CD4-positive, alpha-beta memory T cell (primary cell): ENCODE results near the gene CHD6. TPM values are rescaled to one million over a fixed set of nuclear protein-coding genes. Genes with fewer than 3 reads are reported as not detected.

ENCODE experiments used
- CTCF ChIA-PET: fragments of 350-600 bp; sonication (Branson Sonifier 250); formaldehyde crosslinking; loops from one replicate; lab custom pipeline; 2021; ENCODE audit warnings: inconsistent platforms; ENCODE audit not compliant: partially characterized antibody; lab: Charles Lee
- POLR2A ChIA-PET: fragments of 350-600 bp; sonication (Branson Sonifier 250); formaldehyde crosslinking; loops from one replicate; lab custom pipeline; 2021; ENCODE audit not compliant: partially characterized antibody; lab: Charles Lee
- DNase-seq, 5 donors: peaks; one replicate each; pipeline versions ENCODE4 v3.0.0 to v3.0.0-alpha.2; 2020 to 2022; ENCODE audit warnings: mixed read lengths in 1 of 5
- H3K27ac ChIP-seq: one replicate; pipeline ENCODE4 v1.7.0; 2013; ENCODE audit warnings: low read depth, low read length
- H3K27me3 ChIP-seq: 2 replicates; pipeline ENCODE4 v1.7.0; 2013; ENCODE audit warnings: mild to moderate bottlenecking, low read length, moderate library complexity; ENCODE audit not compliant: insufficient read depth
- H3K36me3 ChIP-seq: 2 replicates; pipeline ENCODE4 v1.7.0; 2013; ENCODE audit warnings: mild to moderate bottlenecking, low read length, moderate library complexity; ENCODE audit not compliant: insufficient read depth
- H3K4me1 ChIP-seq: 2 replicates; pipeline ENCODE4 v1.7.0; 2013; ENCODE audit warnings: mild to moderate bottlenecking, low read length, moderate library complexity; ENCODE audit not compliant: insufficient read depth
- H3K4me3 ChIP-seq, 2 donors: one replicate each; pipeline ENCODE4 v1.7.0; 2013; ENCODE audit warnings: low read length in 2 of 2, mild to moderate bottlenecking in 1 of 2
- H3K9me3 ChIP-seq, 2 donors: one replicate each; pipeline ENCODE4 v1.7.0; 2013; ENCODE audit warnings: low read length in 2 of 2, control low read depth in 1 of 2; ENCODE audit not compliant: control insufficient read depth in 1 of 2
- H3K27ac Mint-ChIP-seq, 7 donors: one replicate each; pipeline ENCODE4 v1.8.0; 2020 to 2021; ENCODE audit warnings: mixed read lengths in 7 of 7, mild to moderate bottlenecking in 6 of 7, inconsistent platforms in 3 of 7, moderate library complexity in 3 of 7
- H3K27me3 Mint-ChIP-seq, 2 donors: one replicate each; pipeline ENCODE4 v1.8.0; 2020 to 2021; ENCODE audit warnings: mixed read lengths in 2 of 2
- H3K36me3 Mint-ChIP-seq, 2 donors: one replicate each; pipeline ENCODE4 v1.8.0; 2020 to 2021; ENCODE audit warnings: mixed read lengths in 2 of 2, inconsistent platforms in 1 of 2, mild to moderate bottlenecking in 1 of 2
- H3K4me1 Mint-ChIP-seq, 4 donors: one replicate each; pipeline ENCODE4 v1.8.0; 2020 to 2021; ENCODE audit warnings: mixed read lengths in 4 of 4, mild to moderate bottlenecking in 1 of 4
- H3K4me3 Mint-ChIP-seq, 8 donors: one replicate each; pipeline ENCODE4 v1.8.0; 2020 to 2021; ENCODE audit warnings: mixed read lengths in 8 of 8, mild to moderate bottlenecking in 7 of 8, moderate library complexity in 6 of 8, inconsistent platforms in 3 of 8
- H3K9me3 Mint-ChIP-seq, 8 donors: one replicate each; pipeline ENCODE4 v1.8.0; 2020 to 2021; ENCODE audit warnings: mixed read lengths in 8 of 8, mild to moderate bottlenecking in 5 of 8, inconsistent platforms in 3 of 8, moderate library complexity in 1 of 8
- intact Hi-C: fragments of 100-400 bp; cut with micrococcal nuclease; formaldehyde crosslinking; loops from one replicate; pipeline ENCODE4 v1.15.1; 2023
- polyA plus RNA-seq, 2 donors: library from polyadenylated mRNA; unstranded; fragments of 300-500 nt; fragmentation: Illumina TruSeq; gene quantifications; one replicate each; pipeline ENCODE4 v1.2.3, GENCODE V29; 2021
- total RNA-seq, 2 experiments: library from RNA; stranded (reverse); gene quantifications; one replicate each; pipeline ENCODE4 v1.2.3, GENCODE V29; 2021

The CHD6 gene
- total and polyA plus RNA-seq, 4 experiments from 2014 or later: 29.2 to 96.8 (median 77.8) TPM

- Histone ChIP-seq H3K27me3 (no peaks in the 10 kb centered on the region), H3K9me3 (no peaks in the 10 kb centered on the region), H3K4me3 (no peak overlapping the region), H3K4me1 (peaks cover 14% of the 10 kb centered on the region), H3K36me3 (no peaks in the 10 kb centered on the region), H3K27ac (no peak overlapping the region)
- intact Hi-C loops: no loop called here
- no peaks in the 10 kb centered on the region for H3K9me3 Mint-ChIP-seq
- DNase-seq: no peak
- H3K4me1 Mint-ChIP-seq: peaks cover 7 to 16% (median 11%) of the 10 kb centered on the region in 4 donors
- no peak overlapping the region for H3K27ac Mint-ChIP-seq
- POLR2A ChIA-PET: no interaction called here
- H3K36me3 Mint-ChIP-seq: peaks cover 0 to 5% of the 10 kb centered on the region in 2 donors
- H3K4me3 Mint-ChIP-seq: no peak overlapping the region
- no peaks in the 10 kb centered on the region for H3K27me3 Mint-ChIP-seq
- CTCF ChIA-PET: interaction anchor here (0.8 to 1.5 kb wide), 2 partner anchors 18 to 69 kb away, joined by 3 read pairs; no protein-coding TSS in a partner anchor
Observed at GRCh38 chr20:41621971-41622370, 3.8 kb upstream of the CHD6 start.

- H3K9me3 ChIP-seq: no peaks in the 10 kb centered on the region
- no peaks in the 10 kb centered on the region for H3K36me3 ChIP-seq
- Mint-ChIP-seq H3K4me1 (peaks cover 13 to 21% (median 17%) of the 10 kb centered on the region in 4 donors), H3K9me3 (no peaks in the 10 kb centered on the region), H3K36me3 (peaks cover 0 to 5% of the 10 kb centered on the region in 2 donors), H3K4me3 (no peak overlapping the region), H3K27me3 (no peaks in the 10 kb centered on the region), H3K27ac (no peak overlapping the region)
- ChIA-PET CTCF (interaction anchor here (0.8 kb wide), 2 partner anchors 12 to 18 kb away, joined by 3 read pairs; no protein-coding TSS in a partner anchor), POLR2A (no interaction called here)
- no peak overlapping the region for H3K27ac ChIP-seq
- intact Hi-C loops: no loop called here
- H3K4me3 ChIP-seq: no peak overlapping the region
- DNase-seq: no peak
- peaks cover 19% of the 10 kb centered on the region for H3K4me1 ChIP-seq
- H3K27me3 ChIP-seq: no peaks in the 10 kb centered on the region
Observed at GRCh38 chr20:41621421-41621820, 3.2 kb upstream of the CHD6 start.

- Mint-ChIP-seq H3K36me3 (peaks cover 0 to 5% of the 10 kb centered on the region in 2 donors), H3K27ac (peak overlapping the region; percentile 42 to 85 (median 81)), H3K27me3 (no peaks in the 10 kb centered on the region), H3K4me3 (peak overlapping the region; percentile 62 to 93 (median 77)), H3K9me3 (no peaks in the 10 kb centered on the region), H3K4me1 (peaks cover 29 to 40% (median 32%) of the 10 kb centered on the region in 4 donors)
- Histone ChIP-seq H3K4me1 (peaks cover 37% of the 10 kb centered on the region), H3K36me3 (no peaks in the 10 kb centered on the region), H3K27me3 (no peaks in the 10 kb centered on the region), H3K27ac (no peak overlapping the region), H3K4me3 (no peak overlapping the region), H3K9me3 (no peaks in the 10 kb centered on the region)
- intact Hi-C loops: loop anchor here (2.0 to 10.0 kb wide), 4 partner anchors 135 to 1838 kb away; partner anchors contain the start of genes PLCG1, SRSF6 and ZHX3
- POLR2A ChIA-PET: interaction anchor here (5.0 kb wide), 1 partner anchor 74 kb away, joined by 78 read pairs; no protein-coding TSS in a partner anchor
- CTCF ChIA-PET: interaction anchor here (1.5 kb wide), 1 partner anchor 11 kb away, joined by 7 read pairs; no protein-coding TSS in a partner anchor
- DNase-seq: no peak
Observed at GRCh38 chr20:41619360-41620100, 1.4 kb upstream of the CHD6 start.

GRCh38 chr20:41618807-41619311 is 682 bp upstream of the CHD6 start:
- peak overlapping the region; percentile 24 to 88 (median 81) for H3K27ac Mint-ChIP-seq
- DNase-seq: peak in 1 of 5 donors; percentile 10

GRCh38 chr20:41617059-41617901 is 897 bp downstream of the CHD6 start:
- CTCF ChIA-PET: interaction anchor here (1.1 to 1.5 kb wide), 3 partner anchors 9 to 81 kb away, joined by 3 to 7 read pairs (median 4); no protein-coding TSS in a partner anchor
- intact Hi-C loops: loop anchor here (5.0 to 10.0 kb wide), 3 partner anchors 132 to 1840 kb away; partner anchors contain the start of genes PLCG1 and SRSF6
- Histone ChIP-seq H3K4me3 (peak overlapping the region; percentile 7 to 69), H3K36me3 (no peaks in the 10 kb centered on the region), H3K27ac (peak overlapping the region; percentile 24), H3K4me1 (peaks cover 44% of the 10 kb centered on the region), H3K9me3 (no peaks in the 10 kb centered on the region), H3K27me3 (no peaks in the 10 kb centered on the region)
- H3K36me3 Mint-ChIP-seq: peaks cover 0 to 5% of the 10 kb centered on the region in 2 donors
- H3K27me3 Mint-ChIP-seq: no peaks in the 10 kb centered on the region
- POLR2A ChIA-PET: interaction anchor here (1.0 to 5.0 kb wide), 3 partner anchors 9 to 76 kb away, joined by 4 to 78 read pairs (median 6); no protein-coding TSS in a partner anchor
- peak; percentile 49 to 66 (median 59) for DNase-seq
- H3K4me1 Mint-ChIP-seq: peaks cover 33 to 54% (median 40%) of the 10 kb centered on the region in 4 donors
- H3K27ac Mint-ChIP-seq: peak overlapping the region; percentile 80 to 96 (median 91)
- no peaks in the 10 kb centered on the region for H3K9me3 Mint-ChIP-seq
- peak overlapping the region; percentile 91 to 95 (median 94) for H3K4me3 Mint-ChIP-seq

More at GRCh38 chr20:41618807-41619311, 682 bp upstream of the CHD6 start:
- intact Hi-C loops: loop anchor here (1.0 to 10.0 kb wide), 5 partner anchors 74 to 1838 kb away; partner anchors contain the start of genes PLCG1, SRSF6 and ZHX3
- no peaks in the 10 kb centered on the region for H3K27me3 ChIP-seq
- Mint-ChIP-seq H3K36me3 (peaks cover 0 to 5% of the 10 kb centered on the region in 2 donors), H3K27me3 (no peaks in the 10 kb centered on the region), H3K4me1 (peaks cover 30 to 46% (median 36%) of the 10 kb centered on the region in 4 donors), H3K4me3 (peak overlapping the region; percentile 62 to 93 (median 77)), H3K9me3 (no peaks in the 10 kb centered on the region)
- H3K4me1 ChIP-seq: peaks cover 41% of the 10 kb centered on the region
- no peaks in the 10 kb centered on the region for H3K36me3 ChIP-seq
- ChIA-PET POLR2A (interaction anchor here (0.8 to 5.0 kb wide), 3 partner anchors 12 to 78 kb away, joined by 3 to 78 read pairs (median 6); no protein-coding TSS in a partner anchor), CTCF (interaction anchor here (0.8 to 1.5 kb wide), 4 partner anchors 10 to 79 kb away, joined by 3 to 7 read pairs (median 4); no protein-coding TSS in a partner anchor)
- H3K27ac ChIP-seq: peak overlapping the region; percentile 41
- peak overlapping the region in 1 of 2 donors; percentile 57 for H3K4me3 ChIP-seq
- no peaks in the 10 kb centered on the region for H3K9me3 ChIP-seq

- Histone ChIP-seq H3K4me3 (no peak overlapping the region), H3K27ac (no peak overlapping the region), H3K27me3 (no peaks in the 10 kb centered on the region), H3K4me1 (peaks cover 49% of the 10 kb centered on the region), H3K36me3 (no peaks in the 10 kb centered on the region), H3K9me3 (no peaks in the 10 kb centered on the region)
- DNase-seq: no peak
- Mint-ChIP-seq H3K36me3 (peaks cover 0 to 5% of the 10 kb centered on the region in 2 donors), H3K27me3 (no peaks in the 10 kb centered on the region), H3K27ac (peak overlapping the region in 3 of 7 donors; percentile 5 to 69 (median 63)), H3K4me1 (peaks cover 33 to 62% (median 47%) of the 10 kb centered on the region in 4 donors), H3K4me3 (peak overlapping the region; percentile 91 to 95 (median 94)), H3K9me3 (no peaks in the 10 kb centered on the region)
- intact Hi-C loops: loop anchor here (5.0 to 10.0 kb wide), 3 partner anchors 131 to 1841 kb away; partner anchors contain the start of genes PLCG1 and SRSF6
- POLR2A ChIA-PET: interaction anchor here (5.0 kb wide), 1 partner anchor 77 kb away, joined by 78 read pairs; no protein-coding TSS in a partner anchor
- CTCF ChIA-PET: no interaction called here
Observed at GRCh38 chr20:41616228-41616627, 1.9 kb downstream of the CHD6 start.
